Measurements from ENCODE around the gene FGGY.
"Not testable (repeated sequence)": the region's sequence is repeated elsewhere in the genome, so short reads cannot be mapped to it uniquely, and the experiment has no call there.

The FGGY gene

GRCh38 chr1:59645893-59646292 is 349.0 kb downstream of the FGGY start:
- TF ChIP-seq, protein P1, sequence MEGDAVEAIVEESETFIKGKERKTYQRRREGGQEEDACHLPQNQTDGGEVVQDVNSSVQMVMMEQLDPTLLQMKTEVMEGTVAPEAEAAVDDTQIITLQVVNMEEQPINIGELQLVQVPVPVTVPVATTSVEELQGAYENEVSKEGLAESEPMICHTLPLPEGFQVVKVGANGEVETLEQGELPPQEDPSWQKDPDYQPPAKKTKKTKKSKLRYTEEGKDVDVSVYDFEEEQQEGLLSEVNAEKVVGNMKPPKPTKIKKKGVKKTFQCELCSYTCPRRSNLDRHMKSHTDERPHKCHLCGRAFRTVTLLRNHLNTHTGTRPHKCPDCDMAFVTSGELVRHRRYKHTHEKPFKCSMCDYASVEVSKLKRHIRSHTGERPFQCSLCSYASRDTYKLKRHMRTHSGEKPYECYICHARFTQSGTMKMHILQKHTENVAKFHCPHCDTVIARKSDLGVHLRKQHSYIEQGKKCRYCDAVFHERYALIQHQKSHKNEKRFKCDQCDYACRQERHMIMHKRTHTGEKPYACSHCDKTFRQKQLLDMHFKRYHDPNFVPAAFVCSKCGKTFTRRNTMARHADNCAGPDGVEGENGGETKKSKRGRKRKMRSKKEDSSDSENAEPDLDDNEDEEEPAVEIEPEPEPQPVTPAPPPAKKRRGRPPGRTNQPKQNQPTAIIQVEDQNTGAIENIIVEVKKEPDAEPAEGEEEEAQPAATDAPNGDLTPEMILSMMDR (IDR thresholded peaks at IDR 0.05; ENCODE audit: low read depth, low read length): no peak
- TF ChIP-seq MYC (IDR thresholded peaks at IDR 0.05; ENCODE audit: low read depth, low read length): no peak
- no peak for TF ChIP-seq POLR2A (IDR thresholded peaks at IDR 0.05; ENCODE audit: extremely low read depth, insufficient read length)
- TF ChIP-seq, protein P2, sequence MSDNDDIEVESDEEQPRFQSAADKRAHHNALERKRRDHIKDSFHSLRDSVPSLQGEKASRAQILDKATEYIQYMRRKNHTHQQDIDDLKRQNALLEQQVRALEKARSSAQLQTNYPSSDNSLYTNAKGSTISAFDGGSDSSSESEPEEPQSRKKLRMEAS (IDR thresholded peaks at IDR 0.05; ENCODE audit: low read depth, low read length): no peak
- no peak for DNase-seq (ENCODE audit: low read depth)
- H3K4me3 ChIP-seq (ENCODE audit: low read depth, low read length): no peak overlapping the region

- DNase-seq (ENCODE audit: low read depth); H3K4me3 ChIP-seq (ENCODE audit: low read depth, low read length): not testable (repeated sequence)
These were observed 356.5 kb downstream of the FGGY start for GRCh38 chr1:59653142-59653958.

DNA sequence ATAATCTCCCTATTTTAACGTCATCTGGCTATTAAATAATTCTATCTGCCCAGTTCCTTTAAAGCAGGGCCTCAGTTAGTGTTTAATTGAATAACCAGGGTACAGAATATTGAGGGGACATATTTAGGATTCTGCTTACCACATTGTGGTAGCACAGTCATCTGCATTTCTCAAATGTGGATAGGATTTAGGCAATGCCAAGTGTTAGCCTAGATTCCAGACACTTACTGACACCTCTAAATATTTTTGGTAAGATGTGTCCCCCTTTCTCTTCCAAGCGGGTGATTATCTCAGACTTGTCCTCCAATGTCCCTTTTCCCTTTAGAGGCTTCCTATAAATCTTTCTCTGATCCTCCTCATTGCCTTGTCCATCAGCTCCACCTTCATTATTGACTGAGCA is 357.1 kb downstream of the FGGY start:
- no peak for TF ChIP-seq MYC (IDR thresholded peaks at IDR 0.05; ENCODE audit: low read depth, low read length)
- H3K4me3 ChIP-seq (ENCODE audit: low read depth, low read length): no peak overlapping the region

GRCh38 chr1:59657873-59658465 is 361.1 kb downstream of the FGGY start:
- TF ChIP-seq, protein P1 (IDR thresholded peaks at IDR 0.05; ENCODE audit: low read depth, low read length): no peak
- TF ChIP-seq, protein P2 (IDR thresholded peaks at IDR 0.05; ENCODE audit: low read depth, low read length): no peak
- DNase-seq (ENCODE audit: low read depth): no peak
- no peak overlapping the region for H3K4me3 ChIP-seq (ENCODE audit: low read depth, low read length)

More for the DNA sequence above, 357.1 kb downstream of the FGGY start:
- no peak for DNase-seq (ENCODE audit: low read depth)

DNA sequence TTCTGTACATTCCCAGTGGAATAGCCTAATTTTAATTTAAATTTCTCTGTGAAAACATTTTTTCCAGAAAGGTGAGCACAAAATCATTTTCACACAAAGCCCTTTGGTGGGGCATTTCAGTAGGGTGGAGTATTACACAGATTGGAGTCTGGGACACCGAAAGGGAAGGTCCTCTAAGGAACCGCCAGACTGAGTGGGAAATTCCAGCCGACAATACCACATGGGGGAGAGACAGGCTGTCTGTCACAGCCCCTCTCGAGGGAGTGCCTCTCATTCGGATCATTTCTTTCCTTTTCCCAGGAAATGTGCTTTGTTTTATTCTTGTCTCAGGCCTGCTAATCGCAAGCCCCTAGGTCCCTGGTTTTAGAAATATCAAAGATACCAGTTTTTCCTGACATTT is 367.3 kb downstream of the FGGY start:
- H3K4me3 ChIP-seq (ENCODE audit: low read depth, low read length): no peak overlapping the region
- TF ChIP-seq MYC (IDR thresholded peaks at IDR 0.05; ENCODE audit: low read depth, low read length) (no peak), POLR2A (IDR thresholded peaks at IDR 0.05; ENCODE audit: extremely low read depth, insufficient read length) (no peak)
- TF ChIP-seq, protein P1 (IDR thresholded peaks at IDR 0.05; ENCODE audit: low read depth, low read length): no peak
- TF ChIP-seq, protein P2 (IDR thresholded peaks at IDR 0.05; ENCODE audit: low read depth, low read length): no peak
- no peak for DNase-seq (ENCODE audit: low read depth)

DNA sequence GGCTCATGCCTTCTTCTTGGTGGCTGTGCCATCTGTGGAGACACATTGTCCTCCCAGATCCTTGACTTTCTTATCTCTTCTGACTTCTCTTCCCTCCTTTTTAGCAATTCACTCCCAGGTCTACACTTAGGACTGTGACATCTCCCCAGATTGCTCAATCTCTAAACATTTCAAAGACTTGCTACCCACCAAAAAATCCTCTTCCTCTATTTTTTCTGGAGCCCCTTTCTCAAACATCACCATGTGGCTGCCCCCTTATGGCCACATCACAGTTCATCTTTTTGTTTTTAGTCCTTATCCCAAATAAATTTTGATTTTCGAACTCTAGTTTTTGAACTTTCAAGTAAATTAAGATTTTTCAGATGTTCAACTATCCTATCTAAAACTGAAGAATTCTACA is 369.2 kb downstream of the FGGY start:
- no peak for TF ChIP-seq MYC (IDR thresholded peaks at IDR 0.05; ENCODE audit: low read depth, low read length)
- TF ChIP-seq, protein P2 (IDR thresholded peaks at IDR 0.05; ENCODE audit: low read depth, low read length): no peak
- TF ChIP-seq, protein P1 (IDR thresholded peaks at IDR 0.05; ENCODE audit: low read depth, low read length): peak; percentile 30
- no peak for TF ChIP-seq POLR2A (IDR thresholded peaks at IDR 0.05; ENCODE audit: extremely low read depth, insufficient read length)
- DNase-seq (ENCODE audit: low read depth): peak; percentile 84
- H3K4me3 ChIP-seq (ENCODE audit: low read depth, low read length): no peak overlapping the region

GRCh38 chr1:59667020-59667419 is 370.1 kb downstream of the FGGY start:
- no peak for DNase-seq (ENCODE audit: low read depth)
- TF ChIP-seq, protein P2 (IDR thresholded peaks at IDR 0.05; ENCODE audit: low read depth, low read length): no peak
- TF ChIP-seq POLR2A (IDR thresholded peaks at IDR 0.05; ENCODE audit: extremely low read depth, insufficient read length) (no peak), MYC (IDR thresholded peaks at IDR 0.05; ENCODE audit: low read depth, low read length) (no peak)
- TF ChIP-seq, protein P1 (IDR thresholded peaks at IDR 0.05; ENCODE audit: low read depth, low read length): no peak
- no peak overlapping the region for H3K4me3 ChIP-seq (ENCODE audit: low read depth, low read length)
